Fibroblast of mammary gland (primary cell): ENCODE data around the gene PSMA6.

ENCODE experiments used
- DNase-seq: peaks from one replicate; pipeline ENCODE4 v3.0.0-alpha.2; 2010; ENCODE audit warnings: low read depth
- H3K4me3 ChIP-seq: 2 replicates; pipeline ENCODE4 v1.5.1; 2011; ENCODE audit warnings: low read depth, mild to moderate bottlenecking, low read length, moderate library complexity; ENCODE audit not compliant: control insufficient read depth
- TF ChIP-seq, protein P1 (sequence below): conservative IDR thresholded peaks from 2 replicates; pipeline ENCODE4 v1.5.1; 2011; ENCODE audit warnings: low read depth, low read length, inconsistent platforms; ENCODE audit not compliant: control insufficient read depth, insufficient read depth

Gene PSMA6

DNA sequence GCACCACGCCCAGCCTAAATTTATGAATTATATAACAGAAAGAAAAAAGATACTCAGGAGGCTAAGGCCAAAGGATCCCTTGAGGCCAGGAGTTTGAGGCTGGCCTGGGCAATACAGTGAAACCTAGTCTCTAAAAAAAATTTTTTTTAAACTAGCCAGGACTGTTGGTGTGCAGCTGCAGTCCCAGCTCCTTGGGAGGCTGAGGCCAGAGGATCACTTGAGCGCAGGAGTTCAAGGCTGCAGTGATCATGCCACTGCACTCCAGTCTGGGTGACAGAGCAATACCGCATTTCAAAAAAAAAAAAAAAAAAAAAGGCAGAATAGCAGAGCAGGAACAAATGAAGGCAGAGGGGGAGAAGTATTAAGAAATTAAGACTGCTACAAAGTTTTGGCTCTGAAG is 2.6 kb upstream of the PSMA6 start:
- TF ChIP-seq, protein P1, sequence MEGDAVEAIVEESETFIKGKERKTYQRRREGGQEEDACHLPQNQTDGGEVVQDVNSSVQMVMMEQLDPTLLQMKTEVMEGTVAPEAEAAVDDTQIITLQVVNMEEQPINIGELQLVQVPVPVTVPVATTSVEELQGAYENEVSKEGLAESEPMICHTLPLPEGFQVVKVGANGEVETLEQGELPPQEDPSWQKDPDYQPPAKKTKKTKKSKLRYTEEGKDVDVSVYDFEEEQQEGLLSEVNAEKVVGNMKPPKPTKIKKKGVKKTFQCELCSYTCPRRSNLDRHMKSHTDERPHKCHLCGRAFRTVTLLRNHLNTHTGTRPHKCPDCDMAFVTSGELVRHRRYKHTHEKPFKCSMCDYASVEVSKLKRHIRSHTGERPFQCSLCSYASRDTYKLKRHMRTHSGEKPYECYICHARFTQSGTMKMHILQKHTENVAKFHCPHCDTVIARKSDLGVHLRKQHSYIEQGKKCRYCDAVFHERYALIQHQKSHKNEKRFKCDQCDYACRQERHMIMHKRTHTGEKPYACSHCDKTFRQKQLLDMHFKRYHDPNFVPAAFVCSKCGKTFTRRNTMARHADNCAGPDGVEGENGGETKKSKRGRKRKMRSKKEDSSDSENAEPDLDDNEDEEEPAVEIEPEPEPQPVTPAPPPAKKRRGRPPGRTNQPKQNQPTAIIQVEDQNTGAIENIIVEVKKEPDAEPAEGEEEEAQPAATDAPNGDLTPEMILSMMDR, result no peak
- no peak overlapping the region for H3K4me3 ChIP-seq
- DNase-seq, result no peak

DNA sequence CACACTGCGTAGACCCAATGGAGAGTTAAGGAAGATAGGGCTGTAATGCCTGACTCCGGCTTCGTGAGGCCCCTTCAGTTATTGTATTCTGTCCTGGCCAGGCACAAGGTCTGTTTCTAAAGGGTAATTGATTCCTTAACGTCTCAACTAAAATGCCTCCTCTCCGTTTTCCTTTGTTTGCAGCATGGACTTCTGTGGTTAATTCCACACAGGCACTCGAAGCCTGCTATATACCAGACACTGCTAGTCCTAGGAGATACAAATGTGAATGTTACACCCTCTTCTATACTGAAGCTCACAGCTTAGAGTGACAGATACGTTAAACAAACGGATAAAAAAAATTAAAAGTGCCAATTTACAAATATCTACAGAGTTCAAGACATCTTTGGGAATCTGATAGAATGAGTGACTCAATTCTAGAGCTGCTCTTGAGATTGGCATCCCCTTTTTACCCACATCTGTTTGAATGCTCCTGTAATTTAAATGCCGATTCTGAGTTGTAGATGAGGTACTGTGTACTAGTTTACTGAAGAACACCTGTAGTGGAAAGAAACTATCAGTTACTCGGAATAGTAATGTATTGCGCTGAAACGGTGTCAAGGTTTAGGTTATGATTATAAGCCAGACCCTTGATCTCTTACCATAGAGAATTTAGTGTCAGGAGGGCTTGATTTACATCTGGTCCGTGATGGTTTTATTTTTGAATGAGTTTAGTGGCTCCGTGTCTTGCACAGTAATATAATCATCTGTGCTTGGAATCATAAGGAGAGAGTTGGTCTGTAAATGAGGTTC is 784 bp downstream of the PSMA6 start:
- DNase-seq, result peak; percentile 11
- TF ChIP-seq, protein P1, result no peak
- H3K4me3 ChIP-seq, result peak overlapping the region; percentile 98

DNA sequence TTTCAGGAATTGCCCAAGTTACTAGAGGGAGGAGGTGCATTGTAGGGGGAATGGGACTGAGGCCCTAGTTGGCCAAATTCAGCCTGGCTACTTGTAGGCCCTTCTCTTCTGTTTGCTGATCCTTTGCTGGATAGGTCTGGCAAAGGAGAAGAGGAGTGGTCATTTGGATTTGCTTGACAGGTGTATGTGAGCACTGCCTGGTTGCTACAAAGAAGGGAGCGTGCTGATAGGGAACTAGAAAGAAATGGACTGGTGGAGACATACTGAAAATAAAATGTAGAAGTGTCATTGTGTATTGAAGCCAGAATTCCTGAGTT is 3.6 kb downstream of the PSMA6 start:
- TF ChIP-seq, protein P1, result no peak
- no peak for DNase-seq
- no peak overlapping the region for H3K4me3 ChIP-seq

DNA sequence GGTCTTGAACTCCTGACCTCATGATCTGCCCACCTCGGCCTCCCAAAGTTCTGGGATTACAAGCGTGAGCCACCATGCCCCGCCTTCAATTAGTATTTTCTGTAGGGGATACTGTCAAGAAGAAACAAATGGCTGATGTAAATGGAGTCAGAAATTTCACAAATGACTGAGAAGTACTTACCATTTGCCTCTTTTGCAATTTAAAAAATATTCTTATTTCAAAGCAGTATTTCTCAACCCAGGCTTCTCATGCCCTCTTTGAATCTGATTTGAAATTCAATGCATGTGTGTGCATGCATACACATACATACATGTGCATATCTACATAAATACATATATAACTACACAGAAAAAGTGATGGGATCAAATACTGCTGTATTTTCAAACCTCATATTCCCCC is 4.4 kb downstream of the PSMA6 start:
- H3K4me3 ChIP-seq, result no peak overlapping the region
- TF ChIP-seq, protein P1, result no peak
- no peak for DNase-seq

DNA sequence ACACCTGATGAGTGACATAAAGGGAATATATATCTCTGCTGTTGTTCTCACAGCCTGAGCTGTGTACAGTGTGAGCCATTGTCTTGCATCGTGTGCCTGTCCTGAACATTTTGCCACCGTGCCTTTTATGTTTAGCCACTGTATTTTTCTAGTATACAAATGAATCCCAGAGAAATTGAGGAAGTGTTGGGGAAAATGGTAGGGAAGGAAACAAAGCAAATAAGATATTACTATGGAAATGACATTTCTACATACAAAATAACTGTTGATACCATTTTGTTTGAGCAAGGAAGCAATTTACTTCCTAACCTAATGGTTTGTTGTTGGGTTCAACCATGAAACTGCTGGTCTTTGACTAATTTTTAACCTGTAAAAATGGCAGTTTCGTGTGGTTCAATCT is 5.5 kb downstream of the PSMA6 start:
- H3K4me3 ChIP-seq, result no peak overlapping the region
- TF ChIP-seq, protein P1, result no peak
- DNase-seq, result no peak

DNA sequence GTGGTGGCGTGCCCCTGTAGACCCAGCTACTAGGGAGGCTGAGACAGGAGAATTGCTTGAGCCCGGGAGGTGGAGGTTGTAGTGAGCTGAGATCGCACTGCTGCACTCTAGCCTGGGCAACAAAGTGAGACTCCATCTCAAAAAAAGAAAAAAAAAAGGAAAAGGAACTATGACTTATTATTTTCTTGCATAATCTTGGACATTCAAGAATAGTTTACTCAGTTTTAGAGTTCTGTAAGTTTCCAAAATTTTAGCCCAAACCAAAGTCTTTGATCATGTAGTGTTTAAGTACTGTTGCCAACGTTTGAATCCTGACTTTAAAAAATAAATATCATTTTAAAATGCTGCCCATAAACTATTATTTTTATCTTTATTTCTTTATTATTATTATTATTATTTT is 6.2 kb downstream of the PSMA6 start:
- TF ChIP-seq, protein P1, result no peak
- no peak for DNase-seq
- H3K4me3 ChIP-seq, result no peak overlapping the region

DNA sequence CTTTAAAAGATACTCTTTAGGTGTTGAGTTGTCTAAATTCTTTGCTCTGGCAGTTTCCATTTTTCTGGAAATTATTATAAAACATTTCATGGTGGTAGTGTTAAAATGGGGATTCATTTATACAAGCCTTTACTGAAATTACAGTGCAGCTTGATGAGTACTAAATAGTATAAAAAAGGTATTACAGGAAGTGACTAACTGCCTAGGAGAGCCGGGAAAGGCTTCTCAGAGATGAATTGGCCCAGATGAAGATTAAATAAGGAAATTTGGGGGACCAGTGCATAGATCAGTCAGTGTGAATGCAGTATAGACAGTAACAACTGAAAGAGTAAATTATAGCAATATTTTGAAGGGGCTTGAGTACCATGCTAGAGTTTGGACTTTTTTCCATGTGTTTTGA is 7.5 kb downstream of the PSMA6 start:
- H3K4me3 ChIP-seq, result no peak overlapping the region
- no peak for DNase-seq
- TF ChIP-seq, protein P1, result no peak
